ENCODE data around the gene ANKIB1. TPM values are rescaled to one million over a fixed set of nuclear protein-coding genes. Genes with fewer than 3 reads are reported as not detected.

Gene ANKIB1
- total and polyA plus RNA-seq, 2 donors (not counting 1 experiment from before 2014, with no cell fraction given), result 16.5 to 76.7 TPM

DNA sequence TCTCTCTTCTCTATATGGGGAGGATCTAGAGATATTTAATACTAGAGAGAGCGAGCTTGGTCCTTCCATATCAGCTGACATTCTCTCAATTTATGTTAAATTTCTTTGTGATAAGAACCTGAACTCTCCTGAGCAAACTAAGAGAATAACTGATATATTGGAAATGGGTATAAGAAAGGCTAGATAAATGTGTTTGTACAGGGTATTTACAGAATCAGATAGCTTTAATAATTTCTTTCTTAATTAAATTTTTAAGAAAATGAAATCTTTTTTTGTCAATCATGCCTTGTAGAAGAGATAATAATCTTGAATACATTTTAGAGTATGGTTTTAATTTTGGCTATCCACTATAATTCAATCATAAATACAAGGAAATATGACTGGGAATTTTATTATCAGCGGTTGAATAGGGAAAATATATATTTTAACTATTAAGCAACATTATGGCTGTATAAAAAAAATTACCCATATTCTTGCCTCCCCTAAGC is 58.7 kb downstream of the ANKIB1 start:
- POLR2A ChIA-PET, result no interaction called here
- ATAC-seq (ENCODE audit: low read depth) (no peak), DNase-seq (no peak)
- Histone ChIP-seq H3K9ac (ENCODE audit: low read length) (no peak overlapping the region), H4K20me1 (ENCODE audit: control insufficient read depth, insufficient read depth, low read length, poor library complexity, severe bottlenecking) (no peaks in the 10 kb centered on the region), H3K27me3 (replicated peaks in 1 of 4; ENCODE audit: control extremely low read depth in 1 of 4, control insufficient read depth in 3 of 4, insufficient read depth in 4 of 4, low read length in 3 of 4) (no peaks in the 10 kb centered on the region), H3K9me3 (ENCODE audit: control extremely low read depth in 1 of 3, control insufficient read depth in 2 of 3, insufficient read depth in 1 of 3, low read length in 2 of 3) (no peaks in the 10 kb centered on the region), H3K79me2 (ENCODE audit: control insufficient read depth, insufficient read depth, low read length) (no peaks in the 10 kb centered on the region), H3K4me3 (ENCODE audit: control extremely low read depth in 1 of 5, extremely low read depth in 1 of 5, insufficient read depth in 1 of 5, low read depth in 2 of 5, low read length in 4 of 5) (no peak overlapping the region), H3K36me3 (replicated peaks in 1 of 2; ENCODE audit: control extremely low read depth in 1 of 2, control insufficient read depth in 1 of 2, extremely low read depth in 1 of 2, insufficient read depth in 2 of 2, low read length in 1 of 2) (peaks cover 0 to 2% of the 10 kb centered on the region in 2 experiments), H3K27ac (ENCODE audit: low read length in 2 of 2) (no peak overlapping the region), H2AFZ (ENCODE audit: insufficient read depth, low read depth, low read length, poor library complexity, severe bottlenecking) (no peak overlapping the region), H3K4me1 (ENCODE audit: control insufficient read depth in 2 of 2, insufficient read depth in 2 of 2, low read length in 2 of 2) (no peaks in the 10 kb centered on the region), H3K4me2 (replicated peaks; ENCODE audit: low read depth, low read length, poor library complexity, severe bottlenecking) (no peak overlapping the region)
- Mint-ChIP-seq H3K9me3 (ENCODE audit: insufficient read depth) (peaks cover 2% of the 10 kb centered on the region), H3K27ac (no peak overlapping the region), H3K4me1 (no peaks in the 10 kb centered on the region), H3K27me3 (no peaks in the 10 kb centered on the region), H3K4me3 (no peak overlapping the region)
- TF ChIP-seq CTCF (IDR thresholded peaks at IDR 0.05) (no peak), EZH2 (IDR thresholded peaks at IDR 0.05; ENCODE audit: borderline replicate concordance, insufficient read depth, low read depth, low read length, poor library complexity, severe bottlenecking) (no peak)
- intact Hi-C loops (cut with micrococcal nuclease), result no loop called here
- CTCF ChIA-PET, result no interaction called here
- WGBS (ENCODE audit: insufficient coverage), result no CpG with 5 or more reads among the region's 2 CpGs

DNA sequence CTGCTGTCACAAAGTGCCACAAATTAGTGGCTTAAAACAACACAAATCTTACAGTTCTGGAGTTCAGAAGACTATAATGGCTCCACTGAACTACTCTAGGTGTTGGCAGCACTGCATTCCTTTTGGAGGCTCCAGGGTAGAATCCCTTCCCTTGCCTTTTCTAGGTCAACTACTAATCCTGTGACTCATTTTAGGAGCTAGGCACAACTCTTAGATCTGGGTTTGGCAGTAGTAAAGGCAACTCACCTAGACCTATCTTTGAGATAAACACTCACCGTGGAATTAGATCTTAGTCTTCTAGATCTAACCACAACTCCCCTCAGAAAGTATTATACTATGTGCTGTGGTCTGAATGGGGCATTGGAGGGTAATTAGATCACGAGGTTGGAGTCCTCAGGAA is 60.4 kb downstream of the ANKIB1 start:
- ChIA-PET CTCF (no interaction called here), POLR2A (no interaction called here)
- H3K9me3 Mint-ChIP-seq (ENCODE audit: insufficient read depth), result no peaks in the 10 kb centered on the region
- H3K4me1 Mint-ChIP-seq, result no peaks in the 10 kb centered on the region
- Histone ChIP-seq H3K4me1 (ENCODE audit: control insufficient read depth in 2 of 2, insufficient read depth in 2 of 2, low read length in 2 of 2) (no peaks in the 10 kb centered on the region), H3K27ac (ENCODE audit: low read length in 2 of 2) (no peak overlapping the region), H2AFZ (ENCODE audit: insufficient read depth, low read depth, low read length, poor library complexity, severe bottlenecking) (no peak overlapping the region), H3K9me3 (ENCODE audit: control extremely low read depth in 1 of 3, control insufficient read depth in 2 of 3, insufficient read depth in 1 of 3, low read length in 2 of 3) (no peaks in the 10 kb centered on the region), H4K20me1 (ENCODE audit: control insufficient read depth, insufficient read depth, low read length, poor library complexity, severe bottlenecking) (no peaks in the 10 kb centered on the region), H3K4me2 (replicated peaks; ENCODE audit: low read depth, low read length, poor library complexity, severe bottlenecking) (no peak overlapping the region), H3K27me3 (replicated peaks in 1 of 4; ENCODE audit: control extremely low read depth in 1 of 4, control insufficient read depth in 3 of 4, insufficient read depth in 4 of 4, low read length in 3 of 4) (no peaks in the 10 kb centered on the region), H3K4me3 (ENCODE audit: control extremely low read depth in 1 of 5, extremely low read depth in 1 of 5, insufficient read depth in 1 of 5, low read depth in 2 of 5, low read length in 4 of 5) (no peak overlapping the region), H3K9ac (ENCODE audit: low read length) (no peak overlapping the region), H3K79me2 (ENCODE audit: control insufficient read depth, insufficient read depth, low read length) (no peaks in the 10 kb centered on the region), H3K36me3 (replicated peaks in 1 of 2; ENCODE audit: control extremely low read depth in 1 of 2, control insufficient read depth in 1 of 2, extremely low read depth in 1 of 2, insufficient read depth in 2 of 2, low read length in 1 of 2) (peaks cover 0 to 2% of the 10 kb centered on the region in 2 experiments)
- ATAC-seq (ENCODE audit: low read depth), result no peak
- no peak for DNase-seq
- intact Hi-C loops (cut with micrococcal nuclease), result no loop called here
- no CpG with 5 or more reads among the region's 2 CpGs for WGBS (ENCODE audit: insufficient coverage)
- no peaks in the 10 kb centered on the region for H3K27me3 Mint-ChIP-seq
- H3K4me3 Mint-ChIP-seq, result no peak overlapping the region
- TF ChIP-seq CTCF (IDR thresholded peaks at IDR 0.05), result no peak
- TF ChIP-seq EZH2 (IDR thresholded peaks at IDR 0.05; ENCODE audit: borderline replicate concordance, insufficient read depth, low read depth, low read length, poor library complexity, severe bottlenecking), result no peak
- H3K27ac Mint-ChIP-seq, result no peak overlapping the region
